GM19193 (cell line): Measurements from ENCODE around the gene PPARD.

Experiments used
- POLR2A ChIP-seq: IDR thresholded peaks from 4 replicates; pipeline ENCODE4 v1.6.1; 2011; ENCODE audit not compliant: insufficient read depth, insufficient read length; ENCODE audit errors: extremely low read depth

The PPARD gene

DNA sequence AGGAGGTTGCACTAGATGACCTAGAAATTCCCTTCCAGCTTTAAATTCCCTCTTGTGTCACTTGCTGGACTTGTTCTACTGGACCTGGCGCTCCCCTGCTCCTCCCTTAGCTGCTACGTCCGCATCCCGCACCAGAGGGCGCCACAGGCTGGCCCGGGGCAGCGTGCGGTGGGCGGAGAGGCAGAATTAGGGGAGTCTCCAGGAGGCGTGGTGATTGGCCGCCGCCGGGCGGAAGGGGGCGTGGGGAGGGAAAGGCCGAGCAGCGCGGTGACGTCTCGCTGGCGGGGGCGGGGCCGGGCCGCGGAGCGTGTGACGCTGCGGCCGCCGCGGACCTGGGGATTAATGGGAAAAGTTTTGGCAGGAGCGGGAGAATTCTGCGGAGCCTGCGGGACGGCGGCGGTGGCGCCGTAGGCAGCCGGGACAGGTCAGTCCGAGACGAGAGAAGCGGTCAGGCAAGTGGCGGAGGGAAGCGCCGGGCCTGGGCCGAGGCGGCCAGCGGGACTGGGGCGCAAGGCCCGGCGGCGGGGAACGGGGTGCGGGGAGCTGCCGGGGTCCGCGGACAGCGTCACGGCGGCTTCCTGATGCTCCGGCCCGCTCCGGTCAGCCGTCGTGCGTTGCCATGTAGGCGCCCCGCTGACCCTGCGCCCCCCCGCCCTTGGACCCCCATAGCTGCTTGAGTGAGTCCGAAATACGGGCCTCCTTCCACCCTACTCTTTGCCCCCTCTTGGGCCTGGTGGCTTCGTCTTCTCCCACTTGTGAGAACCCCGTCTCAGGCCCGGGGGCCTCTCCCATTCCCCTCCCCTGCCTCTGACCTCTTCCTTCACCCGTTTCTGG, at the start of gene PPARD:
TSS of gene PPARD (plus strand) at position 301 of the 834 bp plus-strand sequence. CDS start 68,530 bp downstream, outside the sequence.
- peak; percentile 22 for TF ChIP-seq POLR2A

DNA sequence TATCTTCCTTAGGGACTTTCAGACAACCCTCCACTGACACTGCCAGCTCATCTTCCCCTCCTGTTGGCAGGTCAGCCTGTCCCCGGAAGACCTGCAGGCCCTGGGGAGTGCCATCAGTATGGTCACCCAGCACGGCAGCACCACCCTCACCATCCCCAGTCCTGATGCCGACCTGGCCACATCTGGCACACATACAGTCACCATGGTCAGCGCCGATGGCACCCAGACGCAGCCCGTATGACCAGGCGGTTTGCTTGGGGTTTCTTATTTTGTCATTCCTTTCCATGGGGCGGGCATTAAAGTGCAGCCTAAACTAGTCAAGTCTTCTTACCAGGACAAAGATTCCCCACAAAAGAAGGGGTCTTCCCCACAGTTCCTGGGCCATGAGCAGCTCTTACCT, 48.7 kb upstream of the PPARD start:
- no peak for TF ChIP-seq POLR2A

DNA sequence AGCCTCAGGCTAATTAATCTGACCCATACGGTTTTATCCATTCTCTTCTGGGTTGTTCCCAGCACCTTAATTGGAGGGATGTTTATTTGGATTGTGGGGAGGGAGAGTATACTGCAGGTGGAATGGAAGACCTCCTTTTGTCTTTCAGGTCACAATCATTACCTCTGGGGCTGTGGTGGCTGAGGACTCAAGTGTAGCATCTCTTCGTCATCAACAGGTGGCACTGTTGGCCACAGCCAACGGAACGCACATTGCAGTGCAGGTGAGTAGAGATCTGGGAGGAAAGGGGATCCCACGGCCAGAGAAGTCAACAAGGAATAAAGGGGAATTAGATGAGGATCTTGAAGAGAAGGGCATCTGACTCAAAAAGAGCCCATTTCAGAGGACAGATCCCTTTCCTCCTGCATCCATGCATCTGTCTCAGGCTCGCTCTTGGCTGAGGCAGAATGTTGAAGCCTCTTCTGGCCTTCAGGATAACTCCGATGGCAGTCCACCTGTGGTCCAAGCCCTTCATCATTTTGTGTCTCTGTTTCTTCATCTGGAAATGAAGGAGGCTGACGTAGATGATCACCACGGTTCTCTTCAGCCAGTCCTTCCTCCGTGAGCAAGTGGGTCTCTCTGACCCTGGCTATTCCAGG, 47.9 kb upstream of the PPARD start:
- TF ChIP-seq POLR2A: no peak

GRCh38 chr6:35295036-35295435, 47.3 kb upstream of the PPARD start:
- no peak for TF ChIP-seq POLR2A

GRCh38 chr6:35295521-35296315, 46.6 kb upstream of the PPARD start:
- TF ChIP-seq POLR2A: no peak

- no peak for TF ChIP-seq POLR2A
Observed at GRCh38 chr6:35296931-35297600, 45.3 kb upstream of the PPARD start.

GRCh38 chr6:35297601-35298481, 44.5 kb upstream of the PPARD start, which contains the start of gene DEF6:
DEF6 (plus strand) TSS chr6:35297818; CDS start chr6:35297857, 39 bp downstream.
- peak; percentile 64 for TF ChIP-seq POLR2A

DNA sequence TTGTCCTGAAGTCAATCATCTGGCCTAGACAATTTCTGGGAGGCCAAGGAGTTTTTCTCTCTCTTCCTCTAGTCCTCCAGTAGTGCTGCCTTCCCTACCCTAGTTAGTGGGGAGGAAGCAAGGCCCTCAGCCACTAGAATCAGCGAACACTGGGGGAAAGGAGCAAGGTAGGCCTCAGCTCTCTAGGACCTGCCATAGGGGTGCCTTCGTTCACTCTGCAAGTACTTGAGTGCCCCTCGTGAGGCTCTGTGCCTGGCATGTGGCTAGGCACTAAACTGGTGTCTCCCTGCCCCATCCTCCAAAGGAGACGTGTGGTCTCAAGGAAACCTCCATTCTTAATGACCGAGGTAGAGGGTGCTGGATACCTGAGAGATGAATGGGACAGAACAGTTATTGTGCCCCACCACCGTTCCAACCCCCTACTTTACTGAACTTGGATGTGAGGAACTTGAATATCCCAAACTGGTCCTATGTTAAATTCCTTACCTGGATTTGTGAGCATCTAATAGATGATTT, 43.7 kb upstream of the PPARD start:
- TF ChIP-seq POLR2A: no peak

DNA sequence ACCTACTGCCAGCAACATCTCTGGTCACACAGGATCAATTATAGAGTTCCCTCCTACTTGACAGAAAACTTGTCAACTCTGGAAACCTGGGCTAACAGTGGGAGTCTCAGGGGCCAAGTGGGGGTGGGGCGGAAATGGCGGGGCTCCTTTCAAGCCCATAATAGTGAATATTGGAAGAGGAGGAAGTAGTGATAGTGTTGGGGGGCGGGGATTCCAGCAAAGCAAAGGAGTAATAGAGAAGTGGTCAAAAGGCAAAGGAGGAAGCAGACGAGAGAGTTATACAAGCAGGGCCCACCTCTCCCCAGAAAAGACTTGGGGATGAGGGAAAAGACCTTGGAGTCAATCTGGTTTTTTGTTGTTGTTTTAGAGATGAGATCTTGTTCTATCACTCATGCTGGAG, 42.7 kb upstream of the PPARD start:
- no peak for TF ChIP-seq POLR2A

- no peak for TF ChIP-seq POLR2A
Observed at GRCh38 chr6:35300848-35301247, 41.5 kb upstream of the PPARD start.

DNA sequence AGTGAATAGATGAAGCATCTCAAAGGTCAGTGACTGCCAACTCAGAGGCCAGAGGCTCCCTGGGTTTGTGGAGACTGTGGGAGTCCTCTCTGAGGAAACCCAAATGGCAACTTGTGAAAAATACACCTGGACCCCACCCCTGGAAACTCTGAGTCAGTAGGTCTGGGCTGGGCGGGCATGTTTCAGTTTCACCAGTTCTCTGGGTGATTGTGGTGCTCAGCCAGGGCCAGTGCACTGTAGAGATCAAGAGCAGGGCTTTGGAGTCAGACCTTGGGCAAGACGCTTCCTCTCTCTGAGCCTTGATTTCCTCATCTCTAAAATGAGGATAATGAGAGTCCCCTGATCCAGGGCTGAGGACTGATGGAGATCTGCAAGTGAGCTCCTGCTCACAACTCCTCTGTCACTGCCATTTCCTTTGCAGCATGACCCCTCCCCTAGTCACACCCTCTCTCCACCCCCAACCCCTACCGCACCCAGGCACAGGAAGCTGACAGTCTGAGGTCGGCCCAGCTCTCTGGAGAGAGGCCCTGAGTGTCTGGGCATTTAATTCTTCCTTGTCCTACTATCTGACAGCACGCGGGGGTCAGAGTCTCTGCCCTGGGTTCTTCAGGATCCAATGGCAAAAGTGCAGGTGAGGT, 39.6 kb upstream of the PPARD start:
- TF ChIP-seq POLR2A: peak; percentile 72

DNA sequence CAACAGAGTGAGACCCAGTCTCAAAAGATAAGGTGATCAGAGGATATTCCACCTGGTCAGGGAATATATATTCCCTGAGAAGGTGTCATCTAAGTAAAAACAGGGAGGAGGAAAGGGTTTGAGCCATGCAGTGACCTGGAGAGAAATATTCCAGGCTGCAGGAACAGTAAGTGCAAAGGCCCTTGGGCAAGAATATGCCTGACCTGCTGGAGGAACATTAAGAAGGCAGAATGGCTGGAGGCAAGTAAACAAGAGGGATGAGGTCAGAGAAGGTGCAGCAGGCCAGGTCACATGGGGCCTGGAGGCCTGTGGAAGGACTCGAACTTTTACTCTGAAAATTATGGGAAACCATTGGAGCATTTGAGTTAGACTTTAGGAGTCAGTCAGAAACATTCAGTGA, 38.1 kb upstream of the PPARD start:
- TF ChIP-seq POLR2A: no peak

DNA sequence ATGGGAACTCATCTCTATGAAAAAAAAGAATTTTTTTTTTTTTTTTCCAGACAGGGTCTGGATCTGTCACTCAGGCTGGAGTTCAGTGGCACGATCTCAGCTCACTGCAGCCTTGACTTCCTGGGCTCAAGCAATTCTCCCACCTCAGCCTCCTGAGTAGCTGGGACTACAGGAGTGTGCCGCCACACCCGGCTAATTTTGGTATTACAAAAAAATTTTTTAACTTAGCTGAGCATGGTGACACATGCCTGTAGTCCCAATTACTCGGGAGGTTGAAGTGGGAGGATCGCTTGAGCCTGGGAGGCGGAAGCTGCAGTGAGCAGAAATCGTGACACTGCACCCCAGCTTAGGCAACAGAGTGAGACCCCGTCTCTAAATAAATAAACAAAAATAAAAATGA, 37.2 kb upstream of the PPARD start:
- no peak for TF ChIP-seq POLR2A
